HFFc6 (cell line): Measurements from ENCODE around the gene BARX1. TPM values are rescaled to one million over a fixed set of nuclear protein-coding genes. Genes with fewer than 3 reads are reported as not detected.

Experiments used
- DNase-seq: peaks from one replicate; pipeline ENCODE4 v3.0.0-alpha.2; 2018
- H3K27ac Mint-ChIP-seq: 2 replicates; pipeline ENCODE4 v1.8.0; 2020; ENCODE audit warnings: mild to moderate bottlenecking, mixed read lengths
- H3K27me3 Mint-ChIP-seq: 2 replicates; pipeline ENCODE4 v1.8.0; 2021; ENCODE audit warnings: mild to moderate bottlenecking, moderate library complexity, mixed read lengths; ENCODE audit not compliant: insufficient read depth
- H3K36me3 Mint-ChIP-seq: 2 replicates; pipeline ENCODE4 v1.8.0; 2021; ENCODE audit warnings: low read depth, mixed read lengths
- H3K4me1 Mint-ChIP-seq: 2 replicates; pipeline ENCODE4 v1.8.0; 2020; ENCODE audit warnings: low read depth, mixed read lengths
- H3K4me3 Mint-ChIP-seq: 2 replicates; pipeline ENCODE4 v1.8.0; 2020; ENCODE audit warnings: mild to moderate bottlenecking, moderate library complexity, mixed read lengths
- H3K9me3 Mint-ChIP-seq: 2 replicates; pipeline ENCODE4 v1.8.0; 2020; ENCODE audit warnings: mild to moderate bottlenecking, mixed read lengths
- CTCF ChIP-seq: fragments of 200-600 bp; sonication (generic); IDR thresholded peaks from 2 replicates; pipeline ENCODE4 v1.5.0; 2021; ENCODE audit warnings: antibody characterized with exemption, mild to moderate bottlenecking
- total RNA-seq, 6 experiments: library from RNA; stranded (reverse); fragmentation: NEBNext Ultra II Directional; extraction: Animal tissue kit (Norgen Biotek cat#: 25700); gene quantifications; 2 replicates in 1 of 6; 3 replicates in 5 of 6; pipeline ENCODE4 v1.2.3, GENCODE V29; 2021

Gene BARX1
- total RNA-seq, 6 experiments from 2014 or later, result not detected

- Mint-ChIP-seq H3K4me1 (peaks cover 9% of the 10 kb centered on the region; the same call in 1 of the 2 replicates), H3K36me3 (no peaks in the 10 kb centered on the region; the same call in 1 of the 2 replicates), H3K27ac (no peak overlapping the region), H3K27me3 (peaks cover 45% of the 10 kb centered on the region), H3K4me3 (no peak overlapping the region), H3K9me3 (no peaks in the 10 kb centered on the region)
- no peak for TF ChIP-seq CTCF
- no peak for DNase-seq
Observed at GRCh38 chr9:93958121-93958818, 3.1 kb upstream of the BARX1 start.

- DNase-seq, result no peak
- no peak overlapping the region for H3K27ac Mint-ChIP-seq
- no peak for TF ChIP-seq CTCF
- no peak overlapping the region for H3K4me3 Mint-ChIP-seq
- no peaks in the 10 kb centered on the region; the same call in 1 of the 2 replicates for H3K36me3 Mint-ChIP-seq
- H3K27me3 Mint-ChIP-seq, result peaks cover 56% of the 10 kb centered on the region
- no peaks in the 10 kb centered on the region; the same call in 1 of the 2 replicates for H3K4me1 Mint-ChIP-seq
- no peaks in the 10 kb centered on the region for H3K9me3 Mint-ChIP-seq
Observed at GRCh38 chr9:93955981-93956784, 1.0 kb upstream of the BARX1 start.

- no peak overlapping the region for H3K4me3 Mint-ChIP-seq
- peaks cover 7% of the 10 kb centered on the region for H3K4me1 Mint-ChIP-seq
- H3K9me3 Mint-ChIP-seq, result peaks cover 3% of the 10 kb centered on the region
- H3K36me3 Mint-ChIP-seq, result no peaks in the 10 kb centered on the region; the same call in 1 of the 2 replicates
- TF ChIP-seq CTCF, result no peak
- peaks cover 59% of the 10 kb centered on the region for H3K27me3 Mint-ChIP-seq
- no peak overlapping the region for H3K27ac Mint-ChIP-seq
- DNase-seq, result no peak
Observed at GRCh38 chr9:93954434-93955061, 607 bp downstream of the BARX1 start.

- Mint-ChIP-seq H3K27ac (no peak overlapping the region), H3K9me3 (peaks cover 3% of the 10 kb centered on the region), H3K4me1 (peaks cover 7% of the 10 kb centered on the region), H3K27me3 (peaks cover 53% of the 10 kb centered on the region), H3K36me3 (no peaks in the 10 kb centered on the region), H3K4me3 (no peak overlapping the region)
- no peak for DNase-seq
- TF ChIP-seq CTCF, result no peak
Observed at GRCh38 chr9:93953496-93954433, 1.4 kb downstream of the BARX1 start.
